ENCODE data around the gene TRAF7.
"Not testable (repeated sequence)": the region's sequence is repeated elsewhere in the genome, so short reads cannot be mapped to it uniquely, and the experiment has no call there.

TRAF7 gene

GRCh38 chr16:2197765-2198164 is 42.2 kb downstream of the TRAF7 start:
- in situ Hi-C loops (cut with MboI; ENCODE audit: low sequenced_read_pairs), result no loop called here

GRCh38 chr16:2198283-2198682 is 42.7 kb downstream of the TRAF7 start:
- in situ Hi-C loops (cut with MboI; ENCODE audit: low sequenced_read_pairs), result no loop called here

GRCh38 chr16:2199095-2199494 is 43.5 kb downstream of the TRAF7 start:
- in situ Hi-C loops (cut with MboI; ENCODE audit: low sequenced_read_pairs), result no loop called here

GRCh38 chr16:2199621-2200139 is 44.1 kb downstream of the TRAF7 start:
- in situ Hi-C loops (cut with MboI; ENCODE audit: low sequenced_read_pairs), result no loop called here

GRCh38 chr16:2200313-2200712 is 44.7 kb downstream of the TRAF7 start:
- in situ Hi-C loops (cut with MboI; ENCODE audit: low sequenced_read_pairs), result no loop called here

- in situ Hi-C loops (cut with MboI; ENCODE audit: low sequenced_read_pairs), result not testable (repeated sequence)
Measured at GRCh38 chr16:2203119-2203688, 47.6 kb downstream of the TRAF7 start.

GRCh38 chr16:2204416-2205103 is 49.0 kb downstream of the TRAF7 start:
- in situ Hi-C loops (cut with MboI; ENCODE audit: low sequenced_read_pairs), result no loop called here

GRCh38 chr16:2205104-2205966 is 49.8 kb downstream of the TRAF7 start, which contains the start of gene MLST8:
MLST8 (plus strand) TSS chr16:2205454; CDS start chr16:2206086, 632 bp downstream.
- in situ Hi-C loops (cut with MboI; ENCODE audit: low sequenced_read_pairs), result no loop called here

GRCh38 chr16:2205967-2206313 is 50.4 kb downstream of the TRAF7 start:
- in situ Hi-C loops (cut with MboI; ENCODE audit: low sequenced_read_pairs), result no loop called here

- in situ Hi-C loops (cut with MboI; ENCODE audit: low sequenced_read_pairs), result no loop called here
Measured at GRCh38 chr16:2206420-2206779, 50.8 kb downstream of the TRAF7 start.

GRCh38 chr16:2206780-2207433 is 51.3 kb downstream of the TRAF7 start:
- in situ Hi-C loops (cut with MboI; ENCODE audit: low sequenced_read_pairs), result no loop called here

GRCh38 chr16:2207872-2208271 is 52.3 kb downstream of the TRAF7 start:
- in situ Hi-C loops (cut with MboI; ENCODE audit: low sequenced_read_pairs), result no loop called here

- in situ Hi-C loops (cut with MboI; ENCODE audit: low sequenced_read_pairs), result no loop called here
Measured at GRCh38 chr16:2208308-2208707, 52.7 kb downstream of the TRAF7 start.

- in situ Hi-C loops (cut with MboI; ENCODE audit: low sequenced_read_pairs), result no loop called here
Measured at GRCh38 chr16:2208772-2209171, 53.2 kb downstream of the TRAF7 start.

- in situ Hi-C loops (cut with MboI; ENCODE audit: low sequenced_read_pairs), result no loop called here
Measured at GRCh38 chr16:2209258-2210008, 53.9 kb downstream of the TRAF7 start.

GRCh38 chr16:2210009-2210332 is 54.4 kb downstream of the TRAF7 start:
- in situ Hi-C loops (cut with MboI; ENCODE audit: low sequenced_read_pairs), result no loop called here

- in situ Hi-C loops (cut with MboI; ENCODE audit: low sequenced_read_pairs), result no loop called here
Measured at GRCh38 chr16:2210386-2211365, 55.1 kb downstream of the TRAF7 start, which contains the start of gene BRICD5. BRICD5 (minus strand) TSS chr16:2210863; CDS start chr16:2210833, 30 bp downstream.

GRCh38 chr16:2211923-2212347 is 56.4 kb downstream of the TRAF7 start:
- in situ Hi-C loops (cut with MboI; ENCODE audit: low sequenced_read_pairs), result no loop called here

Measured in hTERT RPE-1 (cell line).